SK-N-SH (cell line): ENCODE results near the gene PACC1. TPM values are rescaled to one million over a fixed set of nuclear protein-coding genes. Genes with fewer than 3 reads are reported as not detected.
"Not testable (repeated sequence)": the region's sequence is repeated elsewhere in the genome, so short reads cannot be mapped to it uniquely, and the experiment has no call there.

ENCODE experiments used
- CTCF ChIA-PET: fragments of 300-600, 350-600 bp; formaldehyde crosslinking; extraction: SDS; loops from one replicate; lab custom pipeline; 2021; lab: Yijun Ruan, JAX
- POLR2A ChIA-PET: fragments of 350-600 bp; sonication (Branson Sonifier 250); formaldehyde crosslinking; extraction: SDS; loops from one replicate; lab custom pipeline; 2020; ENCODE audit warnings: antibody characterized with exemption, inconsistent platforms; lab: Yijun Ruan, JAX
- DNase-seq: peaks from one replicate; pipeline ENCODE4 v3.0.0; 2012
- H2AFZ ChIP-seq: fragments of 200-600 bp; sonication (generic); 2 replicates; pipeline ENCODE4 v1.8.1; 2016; ENCODE audit warnings: antibody characterized with exemption, mild to moderate bottlenecking, low read depth
- H3F3A ChIP-seq: fragments of 200-600 bp; sonication (generic); replicated peaks from 2 replicates; pipeline ENCODE3; 2016; ENCODE audit warnings: antibody characterized with exemption, mild to moderate bottlenecking; ENCODE audit not compliant: insufficient read depth
- H3K27ac ChIP-seq, 2 experiments: fragments of 200-500 bp in 1 of 2; fragments of 200-600 bp in 1 of 2; sonication (Bioruptor generic) in 1 of 2; sonication (generic), shearing (Covaris generic) in 1 of 2; 2 replicates each; pipeline versions ENCODE4 v1.5.1 to v1.6.1; 2014 to 2016; ENCODE audit warnings: low read depth in 2 of 2, inconsistent platforms in 1 of 2, low read length in 1 of 2, mild to moderate bottlenecking in 1 of 2, mixed read lengths in 1 of 2
- H3K27me3 ChIP-seq: fragments of 200-600 bp; sonication (generic), shearing (Covaris generic); 2 replicates; pipeline ENCODE4 v1.6.1; 2016; ENCODE audit warnings: mixed run types; ENCODE audit not compliant: insufficient read depth
- H3K36me3 ChIP-seq, 2 experiments: fragments of 200-500 bp in 1 of 2; fragments of 200-600 bp in 1 of 2; sonication (Bioruptor generic) in 1 of 2; sonication (generic) in 1 of 2; replicated peaks in 1 of 2; 2 replicates each; pipeline versions ENCODE3 to v1.5.1; 2014 to 2016; ENCODE audit warnings: low read length in 1 of 2, mild to moderate bottlenecking in 1 of 2; ENCODE audit not compliant: insufficient read depth in 2 of 2, control insufficient read depth in 1 of 2
- H3K4me1 ChIP-seq, 2 experiments: fragments of 200-500 bp in 1 of 2; fragments of 200-600 bp in 1 of 2; sonication (Bioruptor generic) in 1 of 2; sonication (generic), shearing (Covaris generic) in 1 of 2; 2 replicates each; pipeline versions ENCODE4 v1.5.1 to v1.6.1; 2014 to 2016; ENCODE audit warnings: low read depth in 1 of 2, low read length in 1 of 2, mixed run types in 1 of 2; ENCODE audit not compliant: insufficient read depth in 2 of 2, control insufficient read depth in 1 of 2
- H3K4me2 ChIP-seq: fragments of 200-600 bp; sonication (generic), shearing (Covaris generic); 2 replicates; pipeline ENCODE4 v1.6.1; 2017; ENCODE audit warnings: mixed run types
- H3K4me3 ChIP-seq, 2 experiments: fragments of 200-500 bp in 1 of 2; fragments of 200-600 bp in 1 of 2; sonication (Bioruptor generic) in 1 of 2; sonication (generic), shearing (Covaris generic) in 1 of 2; 2 replicates each; pipeline versions ENCODE4 v1.5.1 to v1.8.1; 2014 to 2016; ENCODE audit warnings: low read depth in 2 of 2, inconsistent platforms in 1 of 2, low read length in 1 of 2, mild to moderate bottlenecking in 1 of 2, mixed read lengths in 1 of 2, moderate library complexity in 1 of 2
- H3K79me2 ChIP-seq: fragments of 200-600 bp; sonication (generic); 2 replicates; pipeline ENCODE4 v1.8.1; 2017; ENCODE audit warnings: mild to moderate bottlenecking; ENCODE audit not compliant: insufficient read depth
- H3K9ac ChIP-seq: fragments of 200-600 bp; sonication (generic); 2 replicates; pipeline ENCODE4 v1.6.1; 2017; ENCODE audit warnings: mixed run types
- H3K9me2 ChIP-seq: fragments of 200-600 bp; sonication (generic); 2 replicates; pipeline ENCODE4 v1.6.1; 2017; ENCODE audit warnings: mixed run types
- H3K9me3 ChIP-seq: fragments of 200-600 bp; sonication (generic); 2 replicates; pipeline ENCODE4 v1.6.1; 2017; ENCODE audit warnings: mixed run types, mild to moderate bottlenecking, moderate library complexity
- H4K20me1 ChIP-seq: fragments of 200-600 bp; sonication (generic); 2 replicates; pipeline ENCODE4 v1.6.1; 2017; ENCODE audit warnings: mild to moderate bottlenecking, mixed run types; ENCODE audit not compliant: insufficient read depth
- CHD2 ChIP-seq: fragments of 150-350 bp; IDR thresholded peaks from 2 replicates; pipeline ENCODE4 v1.6.1; 2018; ENCODE audit warnings: low read length; ENCODE audit not compliant: partially characterized antibody
- GATA2 ChIP-seq: sonication (generic); formaldehyde crosslinking; IDR thresholded peaks from 2 replicates; pipeline ENCODE4 v1.5.0; 2020; ENCODE audit warnings: mild to moderate bottlenecking, missing genetic modification reagents
- MEF2A ChIP-seq: IDR thresholded peaks from 2 replicates; pipeline ENCODE4 v1.4.0; 2012; ENCODE audit warnings: low read depth, borderline replicate concordance
- NFIC ChIP-seq: IDR thresholded peaks from 2 replicates; pipeline ENCODE4 v1.4.0; 2012; ENCODE audit warnings: borderline replicate concordance
- RCOR1 ChIP-seq: fragments of 150-350 bp; IDR thresholded peaks from 2 replicates; pipeline ENCODE4 v1.6.1; 2017; ENCODE audit warnings: antibody characterized with exemption, low read length
- RFX5 ChIP-seq: IDR thresholded peaks from 2 replicates; pipeline ENCODE4 v1.6.1; 2012; ENCODE audit warnings: mild to moderate bottlenecking, improper control_type of control experiment, low read length
- SIN3A ChIP-seq: IDR thresholded peaks from 2 replicates; pipeline ENCODE4 v1.6.1; 2012; ENCODE audit warnings: low read depth, mild to moderate bottlenecking, low read length, moderate library complexity, borderline replicate concordance
- SMC3 ChIP-seq: IDR thresholded peaks from 2 replicates; pipeline ENCODE4 v1.6.1; 2012; ENCODE audit warnings: low read depth, low read length, improper control_type of control experiment
- USF1 ChIP-seq: IDR thresholded peaks from 2 replicates; pipeline ENCODE4 v1.4.0; 2012; ENCODE audit warnings: low read depth, borderline replicate concordance
- WGBS: methylation state at CpG from one replicate; pipeline ENCODE4 v1.1.6; 2017; ENCODE audit warnings: low lambda C conversion rate; 5-methylcytosine and 5-hydroxymethylcytosine counted together
- polyA plus RNA-seq, 3 experiments: library from polyadenylated mRNA; depleted of rRNA; stranded (reverse); fragments of >200 nt; gene quantifications; 2 replicates each; pipeline ENCODE4 v1.2.3, GENCODE V29; 2012
- TF ChIP-seq, protein P1 (sequence below): IDR thresholded peaks from 2 replicates; pipeline ENCODE4 v1.6.1; 2012; ENCODE audit warnings: mild to moderate bottlenecking, low read depth, low read length, moderate library complexity
- TF ChIP-seq, protein P2 (sequence below): fragments of 150-350 bp; IDR thresholded peaks from 2 replicates; pipeline ENCODE4 v1.6.1; 2017; ENCODE audit warnings: antibody characterized with exemption, low read length, low read depth, borderline replicate concordance

The PACC1 gene
- polyA plus RNA-seq, 1 of the 3 experiments (the other 2 are of a cell fraction): 23.1 TPM

DNA sequence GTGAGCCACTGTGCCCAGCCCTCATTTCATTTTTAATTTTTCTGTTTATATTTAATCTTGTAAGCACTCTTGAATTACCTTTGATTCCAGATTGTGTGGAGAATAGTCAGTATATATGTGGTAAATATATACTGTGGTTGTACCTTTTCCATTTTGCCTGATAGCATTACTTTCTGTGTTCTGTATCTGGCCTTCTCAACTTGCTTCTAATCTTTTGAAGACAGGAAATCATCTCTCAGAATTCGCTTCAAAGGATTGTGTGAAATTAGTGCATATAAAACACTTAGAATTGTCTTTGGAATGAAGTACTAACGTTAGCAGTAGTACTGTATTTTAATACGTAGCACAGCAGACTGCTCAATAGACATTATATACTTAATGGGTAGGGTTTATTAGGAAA is 91.6 kb downstream of the PACC1 start:
- no peak for TF ChIP-seq SIN3A
- TF ChIP-seq RFX5: no peak
- no peak for TF ChIP-seq GATA2
- no peak for TF ChIP-seq CHD2
- TF ChIP-seq SMC3: no peak
- no peak for TF ChIP-seq NFIC
- TF ChIP-seq, protein P1, sequence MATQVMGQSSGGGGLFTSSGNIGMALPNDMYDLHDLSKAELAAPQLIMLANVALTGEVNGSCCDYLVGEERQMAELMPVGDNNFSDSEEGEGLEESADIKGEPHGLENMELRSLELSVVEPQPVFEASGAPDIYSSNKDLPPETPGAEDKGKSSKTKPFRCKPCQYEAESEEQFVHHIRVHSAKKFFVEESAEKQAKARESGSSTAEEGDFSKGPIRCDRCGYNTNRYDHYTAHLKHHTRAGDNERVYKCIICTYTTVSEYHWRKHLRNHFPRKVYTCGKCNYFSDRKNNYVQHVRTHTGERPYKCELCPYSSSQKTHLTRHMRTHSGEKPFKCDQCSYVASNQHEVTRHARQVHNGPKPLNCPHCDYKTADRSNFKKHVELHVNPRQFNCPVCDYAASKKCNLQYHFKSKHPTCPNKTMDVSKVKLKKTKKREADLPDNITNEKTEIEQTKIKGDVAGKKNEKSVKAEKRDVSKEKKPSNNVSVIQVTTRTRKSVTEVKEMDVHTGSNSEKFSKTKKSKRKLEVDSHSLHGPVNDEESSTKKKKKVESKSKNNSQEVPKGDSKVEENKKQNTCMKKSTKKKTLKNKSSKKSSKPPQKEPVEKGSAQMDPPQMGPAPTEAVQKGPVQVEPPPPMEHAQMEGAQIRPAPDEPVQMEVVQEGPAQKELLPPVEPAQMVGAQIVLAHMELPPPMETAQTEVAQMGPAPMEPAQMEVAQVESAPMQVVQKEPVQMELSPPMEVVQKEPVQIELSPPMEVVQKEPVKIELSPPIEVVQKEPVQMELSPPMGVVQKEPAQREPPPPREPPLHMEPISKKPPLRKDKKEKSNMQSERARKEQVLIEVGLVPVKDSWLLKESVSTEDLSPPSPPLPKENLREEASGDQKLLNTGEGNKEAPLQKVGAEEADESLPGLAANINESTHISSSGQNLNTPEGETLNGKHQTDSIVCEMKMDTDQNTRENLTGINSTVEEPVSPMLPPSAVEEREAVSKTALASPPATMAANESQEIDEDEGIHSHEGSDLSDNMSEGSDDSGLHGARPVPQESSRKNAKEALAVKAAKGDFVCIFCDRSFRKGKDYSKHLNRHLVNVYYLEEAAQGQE: no peak
- TF ChIP-seq, protein P2, sequence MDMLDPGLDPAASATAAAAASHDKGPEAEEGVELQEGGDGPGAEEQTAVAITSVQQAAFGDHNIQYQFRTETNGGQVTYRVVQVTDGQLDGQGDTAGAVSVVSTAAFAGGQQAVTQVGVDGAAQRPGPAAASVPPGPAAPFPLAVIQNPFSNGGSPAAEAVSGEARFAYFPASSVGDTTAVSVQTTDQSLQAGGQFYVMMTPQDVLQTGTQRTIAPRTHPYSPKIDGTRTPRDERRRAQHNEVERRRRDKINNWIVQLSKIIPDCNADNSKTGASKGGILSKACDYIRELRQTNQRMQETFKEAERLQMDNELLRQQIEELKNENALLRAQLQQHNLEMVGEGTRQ: no peak
- TF ChIP-seq USF1: no peak
- TF ChIP-seq MEF2A: no peak
- TF ChIP-seq RCOR1: no peak
- Histone ChIP-seq H3K36me3 (no peaks in the 10 kb centered on the region), H3K4me2 (no peak overlapping the region), H4K20me1 (no peaks in the 10 kb centered on the region), H3K9me2 (no peaks in the 10 kb centered on the region), H3K79me2 (no peaks in the 10 kb centered on the region; the same call in 1 of the 2 replicates), H3K27ac (no peak overlapping the region), H3K27me3 (no peaks in the 10 kb centered on the region), H3K9ac (no peak overlapping the region), H3K9me3 (no peaks in the 10 kb centered on the region), H3K4me3 (no peak overlapping the region), H3F3A (no peaks in the 10 kb centered on the region), H3K4me1 (no peaks in the 10 kb centered on the region; a peak in 1 of 4 replicates), H2AFZ (no peak overlapping the region)
- POLR2A ChIA-PET: no interaction called here
- DNase-seq: no peak
- CTCF ChIA-PET: no interaction called here
- WGBS: 73% methylated on average over 3 of the region's 3 CpGs

- WGBS: no CpG with 5 or more reads among the region's 34 CpGs
- H3K9me2 ChIP-seq, CTCF ChIA-PET, H3K27me3 ChIP-seq, H3K9me3 ChIP-seq, H3K9ac ChIP-seq, H3K79me2 ChIP-seq, H3K4me3 ChIP-seq, H3F3A ChIP-seq, H3K27ac ChIP-seq, POLR2A ChIA-PET, DNase-seq, H3K36me3 ChIP-seq, H2AFZ ChIP-seq, H3K4me2 ChIP-seq, H3K4me1 ChIP-seq, H4K20me1 ChIP-seq: not testable (repeated sequence)
Measured at GRCh38 chr1:212321031-212321430, 93.7 kb downstream of the PACC1 start.
